CD4-positive, alpha-beta T cell (primary cell): ENCODE data around the gene FAM107B. TPM values are rescaled to one million over a fixed set of nuclear protein-coding genes. Genes with fewer than 3 reads are reported as not detected.
"Not testable (repeated sequence)": the region's sequence is repeated elsewhere in the genome, so short reads cannot be mapped to it uniquely, and the experiment has no call there.

ENCODE experiments used
- ATAC-seq: fragments of 200-7000 bp; cut with Tn5 transposase; one replicate; pipeline ENCODE4 v1.10.0; 2022; ENCODE audit warnings: mild to moderate bottlenecking; ENCODE audit not compliant: poor library complexity
- CTCF ChIA-PET: fragments of 350-600 bp; sonication (Branson Sonifier 250); formaldehyde crosslinking; loops from one replicate; lab custom pipeline; 2021; ENCODE audit warnings: antibody characterized with exemption, inconsistent platforms; lab: Charles Lee
- POLR2A ChIA-PET: fragments of 350-600 bp; sonication (Branson Sonifier 250); formaldehyde crosslinking; loops from one replicate; lab custom pipeline; 2021; ENCODE audit warnings: antibody characterized with exemption, inconsistent platforms; lab: Charles Lee
- DNase-seq, 14 experiments: peaks; one replicate each; pipeline ENCODE4 v3.0.0-alpha.2; 2013 to 2020; ENCODE audit warnings: mixed read lengths in 2 of 14
- H3K27ac ChIP-seq, 2 donors: one replicate each; pipeline versions ENCODE4 v1.5.1 to v1.7.0; 2013; ENCODE audit warnings: low read length in 2 of 2, low read depth in 1 of 2, mild to moderate bottlenecking in 1 of 2
- H3K27me3 ChIP-seq, 2 experiments: 1 replicate in 1 of 2; 2 replicates in 1 of 2; pipeline versions ENCODE4 v1.6.1 to v1.7.0; 2013; ENCODE audit warnings: low read length in 2 of 2, control low read depth in 1 of 2, mild to moderate bottlenecking in 1 of 2, moderate library complexity in 1 of 2; ENCODE audit not compliant: insufficient read depth in 2 of 2, control insufficient read depth in 1 of 2
- H3K36me3 ChIP-seq: one replicate; pipeline ENCODE4 v1.6.1; 2013; ENCODE audit warnings: low read length, control low read depth; ENCODE audit not compliant: insufficient read depth
- H3K4me1 ChIP-seq: one replicate; pipeline ENCODE4 v1.6.1; 2013; ENCODE audit warnings: low read length, control low read depth; ENCODE audit not compliant: insufficient read depth
- H3K4me3 ChIP-seq: one replicate; pipeline ENCODE4 v1.5.1; 2013; ENCODE audit warnings: mild to moderate bottlenecking, low read length, moderate library complexity
- H3K9me3 ChIP-seq, 2 experiments: 1 replicate in 1 of 2; 2 replicates in 1 of 2; pipeline versions ENCODE4 v1.6.1 to v1.7.0; 2013; ENCODE audit warnings: low read length in 2 of 2, mild to moderate bottlenecking in 2 of 2, control low read depth in 1 of 2, moderate library complexity in 1 of 2; ENCODE audit not compliant: control insufficient read depth in 1 of 2, insufficient read depth in 1 of 2
- H3K27ac Mint-ChIP-seq: one replicate; pipeline ENCODE4 v1.8.0; 2020; ENCODE audit warnings: mixed read lengths
- H3K27me3 Mint-ChIP-seq: one replicate; pipeline ENCODE4 v1.8.0; 2021; ENCODE audit warnings: mixed read lengths
- H3K36me3 Mint-ChIP-seq: one replicate; pipeline ENCODE4 v1.8.0; 2021; ENCODE audit warnings: low read depth, mixed read lengths
- H3K4me1 Mint-ChIP-seq: one replicate; pipeline ENCODE4 v1.8.0; 2021; ENCODE audit warnings: low read depth, mixed read lengths
- H3K4me3 Mint-ChIP-seq: one replicate; pipeline ENCODE4 v1.8.0; 2020; ENCODE audit warnings: mild to moderate bottlenecking, mixed read lengths
- H3K9me3 Mint-ChIP-seq: one replicate; pipeline ENCODE4 v1.8.0; 2020; ENCODE audit warnings: mixed read lengths
- CTCF ChIP-seq: fragments of 200-600 bp; IDR thresholded peaks from one replicate; pipeline ENCODE4 v1.8.0; 2022; ENCODE audit warnings: antibody characterized with exemption, mild to moderate bottlenecking
- intact Hi-C, 2 experiments: fragments of 100-400 bp; cut with DNase I in 1 of 2; cut with micrococcal nuclease in 1 of 2; formaldehyde crosslinking; loops; one replicate each; pipeline versions ENCODE4 v1.15.1 to v1.9.0; 2023 to 2025; cut with DNase I, micrococcal nuclease
- total RNA-seq, 174 experiments: library from RNA in 2 of 174; stranded (reverse) in 2 of 174; gene quantifications; one replicate each; pipeline ENCODE4 v1.2.3 and lab custom pipeline; 2021 to 2026

The FAM107B gene
- total RNA-seq, 2 experiments from 2014 or later, result 261 to 262 TPM

GRCh38 chr10:14712991-14713424 lies 61.7 kb downstream of the FAM107B start:
- Histone ChIP-seq H3K4me1 (no peaks in the 10 kb centered on the region), H3K27ac (no peak overlapping the region), H3K36me3 (no peaks in the 10 kb centered on the region), H3K9me3 (peaks cover 0 to 5% of the 10 kb centered on the region in 2 experiments), H3K27me3 (no peaks in the 10 kb centered on the region), H3K4me3 (no peak overlapping the region)
- ATAC-seq (no peak), DNase-seq (no peak)
- H3K27me3 Mint-ChIP-seq, result no peaks in the 10 kb centered on the region
- no peak for TF ChIP-seq CTCF
- H3K36me3 Mint-ChIP-seq, result no peaks in the 10 kb centered on the region
- H3K9me3 Mint-ChIP-seq, result no peaks in the 10 kb centered on the region
- ChIA-PET CTCF (no interaction called here), POLR2A (no interaction called here)
- no peak overlapping the region for H3K27ac Mint-ChIP-seq
- no peaks in the 10 kb centered on the region for H3K4me1 Mint-ChIP-seq
- intact Hi-C loops, result no loop called here
- no peak overlapping the region for H3K4me3 Mint-ChIP-seq

GRCh38 chr10:14709344-14709743 lies 65.4 kb downstream of the FAM107B start:
- H3K9me3 Mint-ChIP-seq, DNase-seq, H3K27me3 Mint-ChIP-seq, H3K4me1 ChIP-seq, intact Hi-C loops, CTCF ChIA-PET, POLR2A ChIA-PET, ATAC-seq, H3K27ac ChIP-seq, H3K4me3 ChIP-seq, H3K27me3 ChIP-seq, H3K36me3 Mint-ChIP-seq, H3K36me3 ChIP-seq, H3K27ac Mint-ChIP-seq, H3K4me1 Mint-ChIP-seq, H3K9me3 ChIP-seq, H3K4me3 Mint-ChIP-seq: not testable (repeated sequence)

GRCh38 chr10:14707481-14707880 lies 67.2 kb downstream of the FAM107B start:
- H3K4me3 Mint-ChIP-seq, result no peak overlapping the region
- ChIA-PET CTCF (no interaction called here), POLR2A (interaction anchor here (0.6 kb wide), 1 partner anchor 12 kb away, joined by 3 read pairs; no protein-coding TSS in a partner anchor)
- Histone ChIP-seq H3K4me1 (no peaks in the 10 kb centered on the region), H3K27me3 (peaks cover 0 to 2% of the 10 kb centered on the region in 2 experiments), H3K36me3 (no peaks in the 10 kb centered on the region), H3K27ac (no peak overlapping the region), H3K9me3 (no peaks in the 10 kb centered on the region), H3K4me3 (no peak overlapping the region)
- no peak for TF ChIP-seq CTCF
- ATAC-seq, result no peak
- no peaks in the 10 kb centered on the region for H3K4me1 Mint-ChIP-seq
- H3K9me3 Mint-ChIP-seq, result no peaks in the 10 kb centered on the region
- intact Hi-C loops, result no loop called here
- no peak overlapping the region for H3K27ac Mint-ChIP-seq
- no peaks in the 10 kb centered on the region for H3K27me3 Mint-ChIP-seq
- H3K36me3 Mint-ChIP-seq, result no peaks in the 10 kb centered on the region
- no peak for DNase-seq

- Mint-ChIP-seq H3K9me3 (no peaks in the 10 kb centered on the region), H3K27me3 (no peaks in the 10 kb centered on the region), H3K4me1 (no peaks in the 10 kb centered on the region), H3K27ac (no peak overlapping the region), H3K4me3 (no peak overlapping the region), H3K36me3 (no peaks in the 10 kb centered on the region)
- ChIA-PET CTCF (no interaction called here), POLR2A (no interaction called here)
- intact Hi-C loops, result no loop called here
- no peak for ATAC-seq
- TF ChIP-seq CTCF, result no peak
- Histone ChIP-seq H3K4me3 (no peak overlapping the region), H3K36me3 (no peaks in the 10 kb centered on the region), H3K27ac (no peak overlapping the region), H3K27me3 (peaks cover 0 to 2% of the 10 kb centered on the region in 2 experiments), H3K4me1 (no peaks in the 10 kb centered on the region), H3K9me3 (no peaks in the 10 kb centered on the region)
- no peak for DNase-seq
These were observed 69.0 kb downstream of the FAM107B start for GRCh38 chr10:14705548-14706230.
